Loucy (cell line): Measurements from ENCODE around the gene ROS1.

Experiments
- CTCF ChIP-seq: fragments of 200-600 bp; sonication (generic); conservative IDR thresholded peaks from 2 replicates; pipeline ENCODE4 v1.5.1; 2014; ENCODE audit warnings: mild to moderate bottlenecking, antibody characterized with exemption, low read length
- EZH2phosphoT487 ChIP-seq: fragments of 200-600 bp; IDR thresholded peaks from 2 replicates; pipeline ENCODE4 v1.6.1; 2018; ENCODE audit warnings: antibody characterized with exemption, mild to moderate bottlenecking, moderate library complexity, borderline replicate concordance

- TF ChIP-seq CTCF, result no peak
- no peak for TF ChIP-seq EZH2phosphoT487
Observed at GRCh38 chr6:117290173-117290846, 135.4 kb downstream of the ROS1 start.
